Measurements from ENCODE around the gene SLC4A4.

SLC4A4 gene

GRCh38 chr4:71537551-71538065 is 198.8 kb downstream of the SLC4A4 start:
- DNase-seq = peak in 3 of 58 donors; percentile 7 to 17 (median 8)

GRCh38 chr4:71538528-71538927 is 199.7 kb downstream of the SLC4A4 start:
- DNase-seq = peak in 6 of 58 donors; percentile 3 to 13 (median 6)

GRCh38 chr4:71540749-71541269 is 202.0 kb downstream of the SLC4A4 start:
- no peak for DNase-seq

- peak in 1 of 58 donors; percentile 8 for DNase-seq
Observed at GRCh38 chr4:71541541-71541940, 202.7 kb downstream of the SLC4A4 start.

GRCh38 chr4:71545168-71545567 is 206.3 kb downstream of the SLC4A4 start:
- DNase-seq = no peak

- DNase-seq = no peak
Observed at GRCh38 chr4:71549516-71550160, 210.8 kb downstream of the SLC4A4 start.

GRCh38 chr4:71550220-71551165 is 211.7 kb downstream of the SLC4A4 start:
- DNase-seq = no peak

GRCh38 chr4:71553605-71554004 is 214.8 kb downstream of the SLC4A4 start:
- DNase-seq = no peak

GRCh38 chr4:71554025-71554424 is 215.2 kb downstream of the SLC4A4 start:
- no peak for DNase-seq

- DNase-seq = no peak
Observed at GRCh38 chr4:71558248-71558647, 219.4 kb downstream of the SLC4A4 start.

GRCh38 chr4:71559957-71560571 is 221.2 kb downstream of the SLC4A4 start:
- no peak for DNase-seq

- no peak for DNase-seq
Observed at GRCh38 chr4:71564775-71565174, 226.0 kb downstream of the SLC4A4 start.

GRCh38 chr4:71566856-71567255 is 228.0 kb downstream of the SLC4A4 start:
- no peak for DNase-seq

GRCh38 chr4:71568131-71568530 is 229.3 kb downstream of the SLC4A4 start:
- no peak for DNase-seq

- no peak for DNase-seq
Observed at GRCh38 chr4:71570492-71570891, 231.7 kb downstream of the SLC4A4 start.

GRCh38 chr4:71571346-71571745 is 232.5 kb downstream of the SLC4A4 start:
- DNase-seq = no peak

- DNase-seq = no peak
Observed at GRCh38 chr4:71583971-71584370, 245.2 kb downstream of the SLC4A4 start.

GRCh38 chr4:71584585-71584984 is 245.8 kb downstream of the SLC4A4 start:
- DNase-seq = no peak

- no peak for DNase-seq
Observed at GRCh38 chr4:71586087-71586763, 247.4 kb downstream of the SLC4A4 start.

- DNase-seq = no peak
Observed at GRCh38 chr4:71587995-71588394, 249.2 kb downstream of the SLC4A4 start.

GRCh38 chr4:71592793-71593192 is 254.0 kb downstream of the SLC4A4 start:
- DNase-seq = no peak
